Measurements from ENCODE around the gene PIN4.

GRCh38 chrX:72230290-72230689, 48.7 kb downstream of the PIN4 start:
- TF ChIP-seq TAF1 (IDR thresholded peaks at IDR 0.05; ENCODE audit: borderline replicate concordance, insufficient read depth, low read length) (no peak), REST (IDR thresholded peaks at IDR 0.05; ENCODE audit: insufficient read depth in 1 of 2, low read depth in 2 of 2, low read length in 2 of 2) (no peak), POLR2AphosphoS5 (IDR thresholded peaks at IDR 0.05; ENCODE audit: low read depth, low read length) (no peak), SIN3A (IDR thresholded peaks at IDR 0.05; ENCODE audit: borderline replicate concordance, insufficient read depth, low read length) (no peak), FOXP2 (optimal IDR thresholded peaks at IDR 0.05; ENCODE audit: borderline replicate concordance, extremely low read depth, extremely low read length, insufficient read depth) (no peak)
